Measurements from ENCODE around the gene MYH15. TPM values are rescaled to one million over a fixed set of nuclear protein-coding genes. Genes with fewer than 3 reads are reported as not detected.

MYH15 gene
- total RNA-seq, 1 donor from 2014 or later = 0.23 TPM

- H3K27ac Mint-ChIP-seq (ENCODE audit: unreplicated experiment) = no peak overlapping the region
- DNase-seq (ENCODE audit: low spot score) = no peak
- no peak for TF ChIP-seq CTCF (IDR thresholded peaks at IDR 0.05; ENCODE audit: unreplicated experiment)
- peaks cover 3% of the 10 kb centered on the region for H3K4me1 Mint-ChIP-seq (ENCODE audit: unreplicated experiment)
- no peaks in the 10 kb centered on the region for H3K9me3 Mint-ChIP-seq (ENCODE audit: unreplicated experiment)
- H3K4me3 Mint-ChIP-seq (ENCODE audit: unreplicated experiment) = no peak overlapping the region
- H3K36me3 Mint-ChIP-seq (ENCODE audit: low read depth, unreplicated experiment) = no peaks in the 10 kb centered on the region
- H3K27me3 Mint-ChIP-seq (ENCODE audit: unreplicated experiment) = no peaks in the 10 kb centered on the region
These were observed 116.4 kb downstream of the MYH15 start for GRCh38 chr3:108394016-108394415.

- peaks cover 2% of the 10 kb centered on the region for H3K27me3 Mint-ChIP-seq (ENCODE audit: unreplicated experiment)
- no peak overlapping the region for H3K27ac Mint-ChIP-seq (ENCODE audit: unreplicated experiment)
- TF ChIP-seq CTCF (IDR thresholded peaks at IDR 0.05; ENCODE audit: unreplicated experiment) = no peak
- H3K36me3 Mint-ChIP-seq (ENCODE audit: low read depth, unreplicated experiment) = no peaks in the 10 kb centered on the region
- H3K4me1 Mint-ChIP-seq (ENCODE audit: unreplicated experiment) = peaks cover 3% of the 10 kb centered on the region
- H3K4me3 Mint-ChIP-seq (ENCODE audit: unreplicated experiment) = no peak overlapping the region
- no peaks in the 10 kb centered on the region for H3K9me3 Mint-ChIP-seq (ENCODE audit: unreplicated experiment)
- no peak for DNase-seq (ENCODE audit: low spot score)
These were observed 117.1 kb downstream of the MYH15 start for GRCh38 chr3:108393128-108393900.

GRCh38 chr3:108391917-108392593 lies 118.3 kb downstream of the MYH15 start:
- TF ChIP-seq CTCF (IDR thresholded peaks at IDR 0.05; ENCODE audit: unreplicated experiment) = no peak
- no peak overlapping the region for H3K4me3 Mint-ChIP-seq (ENCODE audit: unreplicated experiment)

GRCh38 chr3:108389372-108389771 lies 121.0 kb downstream of the MYH15 start:
- no peak for TF ChIP-seq CTCF (IDR thresholded peaks at IDR 0.05; ENCODE audit: unreplicated experiment)
- H3K27ac Mint-ChIP-seq (ENCODE audit: unreplicated experiment) = no peak overlapping the region
- DNase-seq (ENCODE audit: low spot score) = no peak
- no peaks in the 10 kb centered on the region for H3K4me1 Mint-ChIP-seq (ENCODE audit: unreplicated experiment)
- no peaks in the 10 kb centered on the region for H3K9me3 Mint-ChIP-seq (ENCODE audit: unreplicated experiment)
- no peaks in the 10 kb centered on the region for H3K36me3 Mint-ChIP-seq (ENCODE audit: low read depth, unreplicated experiment)
- no peak overlapping the region for H3K4me3 Mint-ChIP-seq (ENCODE audit: unreplicated experiment)
- peaks cover 2% of the 10 kb centered on the region for H3K27me3 Mint-ChIP-seq (ENCODE audit: unreplicated experiment)

More at GRCh38 chr3:108391917-108392593, 118.3 kb downstream of the MYH15 start:
- Mint-ChIP-seq H3K27ac (ENCODE audit: unreplicated experiment) (no peak overlapping the region), H3K4me1 (ENCODE audit: unreplicated experiment) (peaks cover 3% of the 10 kb centered on the region), H3K27me3 (ENCODE audit: unreplicated experiment) (peaks cover 2% of the 10 kb centered on the region), H3K9me3 (ENCODE audit: unreplicated experiment) (no peaks in the 10 kb centered on the region), H3K36me3 (ENCODE audit: low read depth, unreplicated experiment) (no peaks in the 10 kb centered on the region)
- DNase-seq (ENCODE audit: low spot score) = no peak
